Loucy (cell line): ENCODE measurements around the gene REEP1.

Experiments used
- CTCF ChIP-seq: fragments of 200-600 bp; sonication (generic); conservative IDR thresholded peaks from 2 replicates; pipeline ENCODE4 v1.5.1; 2014; ENCODE audit warnings: mild to moderate bottlenecking, antibody characterized with exemption, low read length
- EZH2phosphoT487 ChIP-seq: fragments of 200-600 bp; IDR thresholded peaks from 2 replicates; pipeline ENCODE4 v1.6.1; 2018; ENCODE audit warnings: antibody characterized with exemption, mild to moderate bottlenecking, moderate library complexity, borderline replicate concordance

DNA sequence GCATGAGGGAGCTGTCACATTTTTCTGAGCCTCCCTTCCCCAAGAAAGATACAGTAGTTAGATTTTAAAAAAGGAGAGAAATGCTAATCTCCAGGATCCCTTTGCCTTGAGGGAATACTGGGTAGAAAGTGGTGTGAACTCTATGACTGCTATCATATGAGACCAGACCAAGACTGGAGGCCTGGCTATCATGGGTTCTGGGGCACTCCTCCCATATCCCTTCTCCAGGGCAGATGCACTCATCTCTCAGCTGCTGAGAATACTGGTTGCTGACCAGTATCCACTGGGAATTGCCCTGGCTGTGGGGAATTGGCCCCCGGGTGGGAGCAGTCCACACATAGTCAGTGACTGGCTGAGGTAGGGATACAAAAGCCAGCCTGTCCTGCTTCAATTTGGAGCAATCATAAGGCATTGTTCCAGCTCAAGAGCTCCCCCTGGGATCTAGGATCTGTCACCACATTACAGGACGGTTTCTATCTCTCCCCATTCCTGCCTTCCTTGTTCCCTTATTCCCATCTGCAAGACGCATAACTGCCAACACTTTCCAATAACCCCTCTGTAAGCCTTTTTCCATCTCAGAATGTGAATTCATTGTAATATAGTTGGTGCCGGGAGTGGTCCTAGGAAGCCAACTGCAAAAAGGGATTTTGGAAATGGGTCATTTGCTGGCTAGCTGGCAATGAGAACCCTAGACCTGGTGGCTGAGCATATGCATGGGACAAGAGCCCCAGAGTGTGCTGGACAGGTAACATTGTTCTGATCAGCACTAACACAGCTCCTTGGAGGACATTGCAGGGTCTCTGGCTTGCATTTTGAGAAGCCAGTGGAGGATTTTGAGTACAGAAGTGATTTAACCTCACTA, 35.4 kb upstream of the REEP1 start:
- peak; percentile 68 for TF ChIP-seq CTCF
- TF ChIP-seq EZH2phosphoT487: no peak
